Raji (cell line): Measurements from ENCODE around the gene NFIX.
A peak's percentile ranks its signal among the peaks of the same experiment; 100 is the strongest.

Experiments
- POLR2A ChIP-seq: IDR thresholded peaks from 2 replicates; pipeline ENCODE4 v1.6.1; 2011; ENCODE audit warnings: low read depth, low read length, control low read depth; ENCODE audit not compliant: insufficient read depth

Gene NFIX

GRCh38 chr19:13103581-13104359 is 108.5 kb downstream of the NFIX start:
- no peak for TF ChIP-seq POLR2A

GRCh38 chr19:13104360-13104847 is 109.1 kb downstream of the NFIX start:
- TF ChIP-seq POLR2A, result peak; percentile 60

GRCh38 chr19:13104848-13105711 is 109.8 kb downstream of the NFIX start:
- no peak for TF ChIP-seq POLR2A

GRCh38 chr19:13109361-13110098 is 114.3 kb downstream of the NFIX start:
- no peak for TF ChIP-seq POLR2A

- TF ChIP-seq POLR2A, result no peak
Observed at GRCh38 chr19:13110099-13110610, 114.9 kb downstream of the NFIX start.

- TF ChIP-seq POLR2A, result no peak
Observed at GRCh38 chr19:13112555-13112954, 117.3 kb downstream of the NFIX start.

GRCh38 chr19:13115936-13116281 is 120.6 kb downstream of the NFIX start:
- TF ChIP-seq POLR2A, result no peak

GRCh38 chr19:13116282-13117175 is 121.3 kb downstream of the NFIX start, which contains the start of gene TRMT1:
TSS of gene TRMT1 (minus strand) at chr19:13116740. CDS start at chr19:13116399, 341 bp downstream.
- peak; percentile 53 for TF ChIP-seq POLR2A

- TF ChIP-seq POLR2A, result no peak
Observed at GRCh38 chr19:13117176-13117771, 122.0 kb downstream of the NFIX start.

GRCh38 chr19:13117772-13118423 is 122.6 kb downstream of the NFIX start, which contains the start of gene NACC1:
TSS of gene NACC1 (plus strand) at chr19:13118264. CDS start at chr19:13135208, 16,944 bp downstream.
- peak; percentile 56 for TF ChIP-seq POLR2A

- no peak; the same call in none of the 2 replicates for TF ChIP-seq POLR2A
Observed at GRCh38 chr19:13118424-13119193, 123.3 kb downstream of the NFIX start.

GRCh38 chr19:13119627-13120026 is 124.4 kb downstream of the NFIX start:
- no peak for TF ChIP-seq POLR2A
